ENCODE data around the gene TCERG1L.

GRCh38 chr10:131155876-131156230, 155.7 kb downstream of the TCERG1L start:
- TF ChIP-seq POLR2A (IDR thresholded peaks at IDR 0.05; ENCODE audit: low read depth, low read length) = no peak
- TF ChIP-seq POLR2AphosphoS5 (IDR thresholded peaks at IDR 0.05; ENCODE audit: low read depth, low read length) = no peak
- TF ChIP-seq TAF1 (IDR thresholded peaks at IDR 0.05; ENCODE audit: borderline replicate concordance, low read depth, low read length) = no peak
